PC-9 (cell line): ENCODE results near the gene RIPPLY3. TPM values are rescaled to one million over a fixed set of nuclear protein-coding genes. Genes with fewer than 3 reads are reported as not detected.

Source experiments
- BruUV-seq: library from RNA; stranded (reverse); fragments of 400-500 nt; replicated peaks from 2 replicates; lab custom pipeline; 2021; lab: Mats Ljungman, UMichigan
- CTCF ChIA-PET: fragments of 300-600 bp; sonication (Branson Sonifier 250); formaldehyde crosslinking; loops from one replicate; lab custom pipeline; 2022; ENCODE audit warnings: antibody characterized with exemption; lab: Charles Lee
- POLR2A ChIA-PET: fragments of 300-600 bp; sonication (Branson Sonifier 250); formaldehyde crosslinking; loops from one replicate; lab custom pipeline; 2022; ENCODE audit warnings: antibody characterized with exemption; ENCODE audit not compliant: unreplicated experiment; lab: Charles Lee
- DNase-seq, 2 experiments: peaks; one replicate each; pipeline versions ENCODE4 v3.0.0 to v3.0.0-alpha.2; 2015 to 2022; ENCODE audit warnings: mixed read lengths in 1 of 2
- H2AFZ ChIP-seq: fragments of 200-600 bp; sonication (generic); 2 replicates; pipeline ENCODE4 v1.8.1; 2017; ENCODE audit warnings: antibody characterized with exemption
- H3F3A ChIP-seq: fragments of 200-600 bp; sonication (generic); 2 replicates; pipeline ENCODE4 v1.8.1; 2017; ENCODE audit warnings: antibody characterized with exemption, mild to moderate bottlenecking, low read depth; ENCODE audit not compliant: insufficient read depth
- H3K27ac ChIP-seq: fragments of 200-600 bp; sonication (generic); 2 replicates; pipeline ENCODE4 v1.6.1; 2016; ENCODE audit warnings: mixed run types
- H3K27me3 ChIP-seq: fragments of 200-600 bp; sonication (generic); 2 replicates; pipeline ENCODE4 v1.6.1; 2016; ENCODE audit warnings: low read depth, mixed run types; ENCODE audit not compliant: insufficient read depth
- H3K36me3 ChIP-seq: fragments of 200-600 bp; sonication (generic); 2 replicates; pipeline ENCODE4 v1.6.1; 2016; ENCODE audit warnings: low read depth, mixed run types
- H3K4me1 ChIP-seq: fragments of 200-600 bp; sonication (generic); replicated peaks from 2 replicates; pipeline ENCODE4 v1.6.1; 2016; ENCODE audit warnings: mixed run types; ENCODE audit not compliant: insufficient read depth
- H3K4me2 ChIP-seq: fragments of 200-600 bp; sonication (generic); 2 replicates; pipeline ENCODE4 v1.6.1; 2017; ENCODE audit warnings: mixed run types
- H3K4me3 ChIP-seq: fragments of 200-600 bp; sonication (generic); 2 replicates; pipeline ENCODE4 v1.6.1; 2016; ENCODE audit warnings: mixed run types
- H3K79me2 ChIP-seq: fragments of 200-600 bp; sonication (generic); 2 replicates; pipeline ENCODE4 v1.6.1; 2017; ENCODE audit warnings: low read depth, mixed run types
- H3K9me2 ChIP-seq: fragments of 200-600 bp; sonication (generic); 2 replicates; pipeline ENCODE4 v1.8.1; 2017; ENCODE audit warnings: mild to moderate bottlenecking; ENCODE audit not compliant: insufficient read depth
- H3K9me3 ChIP-seq: fragments of 200-600 bp; sonication (generic); 2 replicates; pipeline ENCODE4 v1.8.1; 2016; ENCODE audit warnings: low read depth; ENCODE audit not compliant: insufficient read depth
- H4K20me1 ChIP-seq: fragments of 200-600 bp; sonication (generic); 2 replicates; pipeline ENCODE4 v1.8.1; 2017; ENCODE audit not compliant: insufficient read depth
- CTCF ChIP-seq: fragments of 200-600 bp; sonication (generic); conservative IDR thresholded peaks from 2 replicates; pipeline ENCODE4 v1.6.1; 2017; ENCODE audit warnings: mixed run types, antibody characterized with exemption, mild to moderate bottlenecking, moderate library complexity
- EZH2 ChIP-seq: fragments of 200-600 bp; sonication (generic); IDR thresholded peaks from 2 replicates; pipeline ENCODE4 v1.8.0; 2017; ENCODE audit warnings: antibody characterized with exemption, low read depth
- intact Hi-C: fragments of 100-400 bp; cut with micrococcal nuclease; formaldehyde crosslinking; loops from one replicate; pipeline ENCODE4 v1.10.0; 2022; ENCODE audit not compliant: unreplicated experiment
- total RNA-seq: library from RNA; stranded (reverse); gene quantifications from 2 replicates; pipeline ENCODE4 v1.2.3, GENCODE V29; 2021

Gene RIPPLY3
- total RNA-seq, 1 experiment from 2014 or later = 0.17 TPM

- ChIA-PET POLR2A (interaction anchor here (0.5 to 0.7 kb wide), 4 partner anchors 10 to 646 kb away, joined by 3 to 15 read pairs (median 8); partner anchors contain the start of gene MORC3), CTCF (interaction anchor here (0.6 to 1.1 kb wide), 2 partner anchors 11 to 114 kb away, joined by 5 to 8 read pairs; no protein-coding TSS in a partner anchor)
- peak within 1 kb of the TSS; percentile 76 for H3K27ac ChIP-seq
- H3K4me2 ChIP-seq = peak within 1 kb of the TSS; percentile 79
- DNase-seq = peak; percentile 62 to 76
- no peaks in the 10 kb centered on the region for H3K9me3 ChIP-seq
- peaks cover 14% of the 10 kb centered on the region; the same call in 1 of the 2 replicates for H3K79me2 ChIP-seq
- peak within 1 kb of the TSS; percentile 75 for H3K4me3 ChIP-seq
- H3K27me3 ChIP-seq = no peaks in the 10 kb centered on the region
- H4K20me1 ChIP-seq = no peaks in the 10 kb centered on the region
- H3K4me1 ChIP-seq = peaks cover 14% of the 10 kb centered on the region; the same call in 1 of the 2 replicates
- no TSS peak for BruUV-seq
- intact Hi-C loops = loop anchor here (2.0 kb wide), 1 partner anchor 23 kb away; no protein-coding TSS in a partner anchor
- peak within 1 kb of the TSS; percentile 82 for H2AFZ ChIP-seq
- TF ChIP-seq CTCF = no peak
- no peak for TF ChIP-seq EZH2
- H3F3A ChIP-seq = peaks cover 13% of the 10 kb centered on the region; the same call in 1 of the 2 replicates
- H3K36me3 ChIP-seq = no peaks in the 10 kb centered on the region
- no peaks in the 10 kb centered on the region for H3K9me2 ChIP-seq
Observed at GRCh38 chr21:36966066-36966820, 40.3 kb upstream of the RIPPLY3 start, which contains the start of gene HLCS. TSS of gene HLCS (minus strand) at chr21:36966669. CDS start at chr21:36966638, 31 bp downstream.

- peaks cover 13% of the 10 kb centered on the region; the same call in 1 of the 2 replicates for H3F3A ChIP-seq
- POLR2A ChIA-PET = interaction anchor here (0.6 to 0.7 kb wide), 4 partner anchors 10 to 512 kb away, joined by 3 to 10 read pairs (median 6); no protein-coding TSS in a partner anchor
- no peaks in the 10 kb centered on the region for H3K9me3 ChIP-seq
- peak overlapping the region; percentile 39; the same call in 1 of the 2 replicates for H3K27ac ChIP-seq
- no peak for DNase-seq
- TSS peak; percentile 56 for BruUV-seq
- peak overlapping the region; percentile 54; the same call in 1 of the 2 replicates for H3K4me3 ChIP-seq
- no peaks in the 10 kb centered on the region for H4K20me1 ChIP-seq
- no peaks in the 10 kb centered on the region for H3K36me3 ChIP-seq
- H3K9me2 ChIP-seq = no peaks in the 10 kb centered on the region
- CTCF ChIA-PET = interaction anchor here (0.6 to 0.8 kb wide), 2 partner anchors 22 to 113 kb away, joined by 8 to 10 read pairs; no protein-coding TSS in a partner anchor
- no peak for TF ChIP-seq EZH2
- TF ChIP-seq CTCF = no peak
- H3K4me2 ChIP-seq = peak overlapping the region; percentile 79
- H2AFZ ChIP-seq = peak overlapping the region; percentile 69; the same call in 1 of the 2 replicates
- no peaks in the 10 kb centered on the region for H3K27me3 ChIP-seq
- H3K4me1 ChIP-seq = peaks cover 14% of the 10 kb centered on the region; the same call in 1 of the 2 replicates
- intact Hi-C loops = loop anchor here (2.0 kb wide), 1 partner anchor 22 kb away; no protein-coding TSS in a partner anchor
- H3K79me2 ChIP-seq = peaks cover 14% of the 10 kb centered on the region; the same call in 1 of the 2 replicates
Observed at GRCh38 chr21:36966821-36967768, 39.4 kb upstream of the RIPPLY3 start.
